Measurements from ENCODE around the gene PTAR1.

DNA sequence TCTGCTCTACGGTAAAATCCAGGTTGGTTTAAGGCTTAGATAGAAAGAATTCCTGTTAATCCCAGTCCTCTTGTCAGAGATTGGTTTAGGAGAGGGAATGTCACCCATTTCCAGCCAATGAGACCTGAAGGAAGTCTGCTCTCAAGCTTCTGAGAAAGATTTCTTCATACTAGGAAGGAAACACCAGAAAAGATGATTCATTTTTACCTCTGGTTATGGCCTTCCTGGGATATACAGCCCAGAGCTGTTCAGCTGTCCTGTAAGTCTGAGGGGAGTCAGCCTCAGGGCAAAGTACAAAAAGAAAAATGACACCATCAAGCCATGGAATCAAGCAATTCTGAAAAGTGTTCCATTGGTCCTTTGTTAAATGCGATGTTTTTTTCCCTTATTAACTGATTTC lies 42.2 kb upstream of the PTAR1 start:
- TF ChIP-seq, protein P1, sequence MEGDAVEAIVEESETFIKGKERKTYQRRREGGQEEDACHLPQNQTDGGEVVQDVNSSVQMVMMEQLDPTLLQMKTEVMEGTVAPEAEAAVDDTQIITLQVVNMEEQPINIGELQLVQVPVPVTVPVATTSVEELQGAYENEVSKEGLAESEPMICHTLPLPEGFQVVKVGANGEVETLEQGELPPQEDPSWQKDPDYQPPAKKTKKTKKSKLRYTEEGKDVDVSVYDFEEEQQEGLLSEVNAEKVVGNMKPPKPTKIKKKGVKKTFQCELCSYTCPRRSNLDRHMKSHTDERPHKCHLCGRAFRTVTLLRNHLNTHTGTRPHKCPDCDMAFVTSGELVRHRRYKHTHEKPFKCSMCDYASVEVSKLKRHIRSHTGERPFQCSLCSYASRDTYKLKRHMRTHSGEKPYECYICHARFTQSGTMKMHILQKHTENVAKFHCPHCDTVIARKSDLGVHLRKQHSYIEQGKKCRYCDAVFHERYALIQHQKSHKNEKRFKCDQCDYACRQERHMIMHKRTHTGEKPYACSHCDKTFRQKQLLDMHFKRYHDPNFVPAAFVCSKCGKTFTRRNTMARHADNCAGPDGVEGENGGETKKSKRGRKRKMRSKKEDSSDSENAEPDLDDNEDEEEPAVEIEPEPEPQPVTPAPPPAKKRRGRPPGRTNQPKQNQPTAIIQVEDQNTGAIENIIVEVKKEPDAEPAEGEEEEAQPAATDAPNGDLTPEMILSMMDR (conservative IDR thresholded peaks at IDR 0.05; ENCODE audit: low read depth, low read length) = no peak
- no peak for TF ChIP-seq EZH2 (IDR thresholded peaks at IDR 0.05; ENCODE audit: low read length, unreplicated experiment)
- TF ChIP-seq EZH2phosphoT487 (IDR thresholded peaks at IDR 0.05; ENCODE audit: borderline replicate concordance, low read length) = no peak

All from PC-3 (cell line).